ENCODE measurements around the gene SOX6. TPM values are rescaled to one million over a fixed set of nuclear protein-coding genes. Genes with fewer than 3 reads are reported as not detected.

SOX6 gene
- total and polyA plus RNA-seq, 2 experiments from 2014 or later, result 0.03 to 0.66 TPM

DNA sequence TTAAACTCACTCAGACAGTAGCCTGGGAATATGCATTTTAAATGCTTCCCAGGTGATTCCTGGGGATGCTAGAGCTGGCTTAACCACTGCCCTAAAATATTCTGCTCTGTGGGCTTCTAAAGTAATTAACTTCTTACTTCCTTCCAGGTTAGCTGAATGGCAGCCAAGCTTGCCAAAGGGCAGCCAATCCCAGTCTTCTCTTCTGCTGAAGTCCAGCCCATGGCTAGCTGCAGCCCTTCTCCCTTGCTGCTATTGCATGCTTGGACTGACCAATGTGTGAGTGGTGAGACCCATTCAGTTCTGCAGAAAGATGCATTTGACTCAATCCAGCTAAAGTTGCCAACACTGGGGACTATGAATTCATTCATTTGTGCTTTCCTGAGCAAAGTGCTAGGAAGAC is 411.9 kb downstream of the SOX6 start:
- H3K4me3 Mint-ChIP-seq, result no peak overlapping the region
- TF ChIP-seq NANOG (IDR thresholded peaks at IDR 0.05; ENCODE audit: borderline replicate concordance) (no peak), JUNB (IDR thresholded peaks at IDR 0.05; ENCODE audit: unreplicated experiment) (no peak), POLR2AphosphoS5 (IDR thresholded peaks at IDR 0.05; ENCODE audit: low read depth) (no peak), CREB1 (CRISPR knock-in tag; IDR thresholded peaks at IDR 0.05; ENCODE audit: low read depth) (no peak)
- TF ChIP-seq, protein P1, sequence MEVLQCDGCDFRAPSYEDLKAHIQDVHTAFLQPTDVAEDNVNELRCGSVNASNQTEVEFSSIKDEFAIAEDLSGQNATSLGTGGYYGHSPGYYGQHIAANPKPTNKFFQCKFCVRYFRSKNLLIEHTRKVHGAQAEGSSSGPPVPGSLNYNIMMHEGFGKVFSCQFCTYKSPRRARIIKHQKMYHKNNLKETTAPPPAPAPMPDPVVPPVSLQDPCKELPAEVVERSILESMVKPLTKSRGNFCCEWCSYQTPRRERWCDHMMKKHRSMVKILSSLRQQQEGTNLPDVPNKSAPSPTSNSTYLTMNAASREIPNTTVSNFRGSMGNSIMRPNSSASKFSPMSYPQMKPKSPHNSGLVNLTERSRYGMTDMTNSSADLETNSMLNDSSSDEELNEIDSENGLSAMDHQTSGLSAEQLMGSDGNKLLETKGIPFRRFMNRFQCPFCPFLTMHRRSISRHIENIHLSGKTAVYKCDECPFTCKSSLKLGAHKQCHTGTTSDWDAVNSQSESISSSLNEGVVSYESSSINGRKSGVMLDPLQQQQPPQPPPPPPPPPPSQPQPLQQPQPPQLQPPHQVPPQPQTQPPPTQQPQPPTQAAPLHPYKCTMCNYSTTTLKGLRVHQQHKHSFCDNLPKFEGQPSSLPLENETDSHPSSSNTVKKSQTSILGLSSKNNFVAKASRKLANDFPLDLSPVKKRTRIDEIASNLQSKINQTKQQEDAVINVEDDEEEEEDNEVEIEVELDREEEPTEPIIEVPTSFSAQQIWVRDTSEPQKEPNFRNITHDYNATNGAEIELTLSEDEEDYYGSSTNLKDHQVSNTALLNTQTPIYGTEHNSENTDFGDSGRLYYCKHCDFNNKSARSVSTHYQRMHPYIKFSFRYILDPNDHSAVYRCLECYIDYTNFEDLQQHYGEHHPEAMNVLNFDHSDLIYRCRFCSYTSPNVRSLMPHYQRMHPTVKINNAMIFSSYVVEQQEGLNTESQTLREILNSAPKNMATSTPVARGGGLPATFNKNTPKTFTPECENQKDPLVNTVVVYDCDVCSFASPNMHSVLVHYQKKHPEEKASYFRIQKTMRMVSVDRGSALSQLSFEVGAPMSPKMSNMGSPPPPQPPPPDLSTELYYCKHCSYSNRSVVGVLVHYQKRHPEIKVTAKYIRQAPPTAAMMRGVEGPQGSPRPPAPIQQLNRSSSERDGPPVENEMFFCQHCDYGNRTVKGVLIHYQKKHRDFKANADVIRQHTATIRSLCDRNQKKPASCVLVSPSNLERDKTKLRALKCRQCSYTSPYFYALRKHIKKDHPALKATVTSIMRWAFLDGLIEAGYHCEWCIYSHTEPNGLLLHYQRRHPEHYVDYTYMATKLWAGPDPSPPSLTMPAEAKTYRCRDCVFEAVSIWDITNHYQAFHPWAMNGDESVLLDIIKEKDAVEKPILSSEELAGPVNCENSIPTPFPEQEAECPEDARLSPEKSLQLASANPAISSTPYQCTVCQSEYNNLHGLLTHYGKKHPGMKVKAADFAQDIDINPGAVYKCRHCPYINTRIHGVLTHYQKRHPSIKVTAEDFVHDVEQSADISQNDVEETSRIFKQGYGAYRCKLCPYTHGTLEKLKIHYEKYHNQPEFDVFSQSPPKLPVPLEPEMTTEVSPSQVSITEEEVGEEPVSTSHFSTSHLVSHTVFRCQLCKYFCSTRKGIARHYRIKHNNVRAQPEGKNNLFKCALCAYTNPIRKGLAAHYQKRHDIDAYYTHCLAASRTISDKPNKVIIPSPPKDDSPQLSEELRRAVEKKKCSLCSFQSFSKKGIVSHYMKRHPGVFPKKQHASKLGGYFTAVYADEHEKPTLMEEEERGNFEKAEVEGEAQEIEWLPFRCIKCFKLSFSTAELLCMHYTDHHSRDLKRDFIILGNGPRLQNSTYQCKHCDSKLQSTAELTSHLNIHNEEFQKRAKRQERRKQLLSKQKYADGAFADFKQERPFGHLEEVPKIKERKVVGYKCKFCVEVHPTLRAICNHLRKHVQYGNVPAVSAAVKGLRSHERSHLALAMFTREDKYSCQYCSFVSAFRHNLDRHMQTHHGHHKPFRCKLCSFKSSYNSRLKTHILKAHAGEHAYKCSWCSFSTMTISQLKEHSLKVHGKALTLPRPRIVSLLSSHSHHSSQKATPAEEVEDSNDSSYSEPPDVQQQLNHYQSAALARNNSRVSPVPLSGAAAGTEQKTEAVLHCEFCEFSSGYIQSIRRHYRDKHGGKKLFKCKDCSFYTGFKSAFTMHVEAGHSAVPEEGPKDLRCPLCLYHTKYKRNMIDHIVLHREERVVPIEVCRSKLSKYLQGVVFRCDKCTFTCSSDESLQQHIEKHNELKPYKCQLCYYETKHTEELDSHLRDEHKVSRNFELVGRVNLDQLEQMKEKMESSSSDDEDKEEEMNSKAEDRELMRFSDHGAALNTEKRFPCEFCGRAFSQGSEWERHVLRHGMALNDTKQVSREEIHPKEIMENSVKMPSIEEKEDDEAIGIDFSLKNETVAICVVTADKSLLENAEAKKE (CRISPR knock-in tag; IDR thresholded peaks at IDR 0.05), result no peak
- TF ChIP-seq, protein P2, sequence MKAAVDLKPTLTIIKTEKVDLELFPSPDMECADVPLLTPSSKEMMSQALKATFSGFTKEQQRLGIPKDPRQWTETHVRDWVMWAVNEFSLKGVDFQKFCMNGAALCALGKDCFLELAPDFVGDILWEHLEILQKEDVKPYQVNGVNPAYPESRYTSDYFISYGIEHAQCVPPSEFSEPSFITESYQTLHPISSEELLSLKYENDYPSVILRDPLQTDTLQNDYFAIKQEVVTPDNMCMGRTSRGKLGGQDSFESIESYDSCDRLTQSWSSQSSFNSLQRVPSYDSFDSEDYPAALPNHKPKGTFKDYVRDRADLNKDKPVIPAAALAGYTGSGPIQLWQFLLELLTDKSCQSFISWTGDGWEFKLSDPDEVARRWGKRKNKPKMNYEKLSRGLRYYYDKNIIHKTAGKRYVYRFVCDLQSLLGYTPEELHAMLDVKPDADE (IDR thresholded peaks at IDR 0.05), result no peak
- TF ChIP-seq, protein P3, sequence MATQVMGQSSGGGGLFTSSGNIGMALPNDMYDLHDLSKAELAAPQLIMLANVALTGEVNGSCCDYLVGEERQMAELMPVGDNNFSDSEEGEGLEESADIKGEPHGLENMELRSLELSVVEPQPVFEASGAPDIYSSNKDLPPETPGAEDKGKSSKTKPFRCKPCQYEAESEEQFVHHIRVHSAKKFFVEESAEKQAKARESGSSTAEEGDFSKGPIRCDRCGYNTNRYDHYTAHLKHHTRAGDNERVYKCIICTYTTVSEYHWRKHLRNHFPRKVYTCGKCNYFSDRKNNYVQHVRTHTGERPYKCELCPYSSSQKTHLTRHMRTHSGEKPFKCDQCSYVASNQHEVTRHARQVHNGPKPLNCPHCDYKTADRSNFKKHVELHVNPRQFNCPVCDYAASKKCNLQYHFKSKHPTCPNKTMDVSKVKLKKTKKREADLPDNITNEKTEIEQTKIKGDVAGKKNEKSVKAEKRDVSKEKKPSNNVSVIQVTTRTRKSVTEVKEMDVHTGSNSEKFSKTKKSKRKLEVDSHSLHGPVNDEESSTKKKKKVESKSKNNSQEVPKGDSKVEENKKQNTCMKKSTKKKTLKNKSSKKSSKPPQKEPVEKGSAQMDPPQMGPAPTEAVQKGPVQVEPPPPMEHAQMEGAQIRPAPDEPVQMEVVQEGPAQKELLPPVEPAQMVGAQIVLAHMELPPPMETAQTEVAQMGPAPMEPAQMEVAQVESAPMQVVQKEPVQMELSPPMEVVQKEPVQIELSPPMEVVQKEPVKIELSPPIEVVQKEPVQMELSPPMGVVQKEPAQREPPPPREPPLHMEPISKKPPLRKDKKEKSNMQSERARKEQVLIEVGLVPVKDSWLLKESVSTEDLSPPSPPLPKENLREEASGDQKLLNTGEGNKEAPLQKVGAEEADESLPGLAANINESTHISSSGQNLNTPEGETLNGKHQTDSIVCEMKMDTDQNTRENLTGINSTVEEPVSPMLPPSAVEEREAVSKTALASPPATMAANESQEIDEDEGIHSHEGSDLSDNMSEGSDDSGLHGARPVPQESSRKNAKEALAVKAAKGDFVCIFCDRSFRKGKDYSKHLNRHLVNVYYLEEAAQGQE (IDR thresholded peaks at IDR 0.05; ENCODE audit: unreplicated experiment), result no peak
- H3K27me3 ChIP-seq (ENCODE audit: insufficient read depth), result peaks cover 16% of the 10 kb centered on the region; the same call in 1 of the 2 replicates
- no peaks in the 10 kb centered on the region for H3K79me2 ChIP-seq (replicated peaks; ENCODE audit: insufficient read depth)
- H3K4me1 ChIP-seq (ENCODE audit: insufficient read depth), result no peaks in the 10 kb centered on the region
- DNase-seq (ENCODE audit: low spot score) (peak; percentile 6), ATAC-seq (no peak)
- no peaks in the 10 kb centered on the region for H3K36me3 Mint-ChIP-seq (ENCODE audit: low read depth)
- peaks cover 8% of the 10 kb centered on the region for H3K9me3 Mint-ChIP-seq
- no peak overlapping the region for H3K27ac ChIP-seq (ENCODE audit: low read depth)
- H3K27ac Mint-ChIP-seq, result no peak overlapping the region
- no peak overlapping the region for H2AFZ ChIP-seq
- no peak overlapping the region for H3K4me2 ChIP-seq
- no peaks in the 10 kb centered on the region for H4K20me1 ChIP-seq (replicated peaks; ENCODE audit: insufficient read depth)
- H3K9me2 ChIP-seq (ENCODE audit: insufficient read depth), result 0 out of 2 replicates have a peak, but pooled peaks cover 10% of the 10 kb centered on the region
- H3K27me3 Mint-ChIP-seq (ENCODE audit: insufficient read depth, low read depth, poor library complexity), result peaks cover 10% of the 10 kb centered on the region
- H3K36me3 ChIP-seq (ENCODE audit: insufficient read depth), result no peaks in the 10 kb centered on the region
- no peaks in the 10 kb centered on the region; the same call in 2 of the 3 replicates for H3K4me1 Mint-ChIP-seq
- no peaks in the 10 kb centered on the region for H3F3A ChIP-seq (replicated peaks; ENCODE audit: low read depth)
- no peak overlapping the region for H3K4me3 ChIP-seq

All from GM23338 (cell line).